ENCODE data around the gene KLHL29.

KLHL29 gene

DNA sequence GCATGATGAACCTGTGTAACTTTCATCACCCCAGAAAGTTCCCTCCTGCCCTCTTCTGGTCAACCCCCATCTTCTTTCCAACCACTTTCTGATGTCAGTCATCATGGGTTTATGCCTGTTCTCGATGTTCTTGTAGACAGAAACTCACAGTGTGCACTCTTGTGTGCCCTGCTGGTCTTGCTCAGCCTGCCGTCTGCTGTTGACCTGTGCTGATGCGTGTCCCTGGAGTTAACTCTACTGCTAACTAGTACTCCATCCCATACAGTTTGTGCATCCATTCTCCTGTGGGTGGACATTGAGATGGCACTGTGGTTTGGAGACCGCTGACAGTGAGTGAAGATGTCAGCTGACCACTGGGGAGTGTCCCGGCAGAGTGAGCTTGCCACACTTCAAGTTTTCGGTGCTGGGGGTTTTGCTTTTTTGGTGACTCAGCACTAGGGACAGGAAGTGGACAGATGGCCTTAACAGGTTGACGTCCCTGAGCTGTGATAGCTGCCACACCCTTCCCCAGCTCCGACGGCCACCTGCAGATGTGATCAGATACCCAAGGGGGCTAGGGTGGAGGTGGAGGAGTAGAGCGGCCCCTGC is 14.8 kb downstream of the KLHL29 start:
- no peak for DNase-seq

GRCh38 chr2:23400703-23401102 is 15.7 kb downstream of the KLHL29 start:
- DNase-seq, result no peak

DNA sequence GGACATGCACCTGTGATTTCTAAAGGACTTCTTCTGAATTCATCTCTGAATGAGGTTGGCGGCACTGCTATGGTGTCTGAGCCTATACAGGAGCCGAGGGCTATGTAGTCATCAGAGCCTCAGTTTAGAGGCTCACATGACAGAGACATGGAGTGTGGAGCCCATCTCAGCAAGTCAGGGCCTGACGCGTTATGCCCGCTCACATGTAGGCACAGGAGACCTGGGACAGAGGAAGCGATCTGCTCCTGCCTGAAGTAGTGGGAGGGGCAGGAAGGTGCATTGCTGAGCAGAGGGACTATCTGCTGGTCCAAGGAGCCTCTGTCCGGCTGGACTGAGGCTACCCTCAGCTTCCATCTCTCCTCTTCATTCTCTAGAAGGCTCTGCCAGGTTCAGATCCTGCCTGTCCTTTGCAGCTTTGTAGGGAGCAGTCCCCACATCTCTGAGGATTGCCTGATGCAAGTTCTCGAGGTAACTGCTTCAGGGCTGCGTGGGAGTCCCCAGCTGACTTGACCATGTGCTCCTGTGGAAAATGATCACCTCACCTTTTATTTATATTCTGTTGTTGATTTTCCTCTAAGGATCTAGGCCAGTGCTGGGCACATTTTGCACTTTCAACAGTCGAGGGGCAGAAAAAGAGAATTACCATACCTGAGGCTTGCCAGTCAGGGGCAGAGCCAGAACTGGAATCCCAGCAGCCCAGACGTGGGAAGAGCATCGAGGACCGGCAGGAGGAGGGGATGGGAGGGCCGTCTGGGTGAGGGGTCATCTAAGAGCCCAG is 16.6 kb downstream of the KLHL29 start:
- DNase-seq, result no peak

DNA sequence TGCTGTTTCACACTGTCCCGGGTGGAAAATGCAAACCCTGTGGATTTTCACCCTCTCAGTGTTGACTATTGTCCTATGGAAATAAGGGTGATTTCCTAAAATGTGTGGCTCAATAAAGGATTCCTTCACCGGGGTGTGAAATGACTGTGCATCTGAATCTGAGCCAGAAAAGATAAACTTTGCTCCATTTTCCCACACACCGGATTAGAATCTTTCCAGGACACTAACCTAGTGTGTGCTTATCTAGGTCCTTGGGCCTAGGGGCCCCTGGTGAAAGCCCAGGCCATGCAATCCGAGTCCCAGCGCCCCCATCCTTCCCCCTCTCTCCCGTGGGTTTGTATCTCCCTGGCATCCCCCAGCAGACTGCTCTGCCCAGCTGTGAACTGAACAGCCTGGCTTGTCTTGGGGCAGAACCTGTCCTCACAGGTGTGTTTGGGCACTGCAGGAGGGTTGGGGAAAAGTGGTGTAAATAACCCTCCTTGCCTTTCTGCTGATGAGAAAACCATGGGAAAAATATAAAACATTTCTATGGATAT is 17.3 kb downstream of the KLHL29 start:
- DNase-seq, result no peak

- DNase-seq, result no peak
Measured at GRCh38 chr2:23404426-23404825, 19.4 kb downstream of the KLHL29 start.

- DNase-seq, result no peak
Measured at GRCh38 chr2:23409248-23409647, 24.3 kb downstream of the KLHL29 start.

- DNase-seq, result no peak
Measured at GRCh38 chr2:23410596-23410995, 25.6 kb downstream of the KLHL29 start.

DNA sequence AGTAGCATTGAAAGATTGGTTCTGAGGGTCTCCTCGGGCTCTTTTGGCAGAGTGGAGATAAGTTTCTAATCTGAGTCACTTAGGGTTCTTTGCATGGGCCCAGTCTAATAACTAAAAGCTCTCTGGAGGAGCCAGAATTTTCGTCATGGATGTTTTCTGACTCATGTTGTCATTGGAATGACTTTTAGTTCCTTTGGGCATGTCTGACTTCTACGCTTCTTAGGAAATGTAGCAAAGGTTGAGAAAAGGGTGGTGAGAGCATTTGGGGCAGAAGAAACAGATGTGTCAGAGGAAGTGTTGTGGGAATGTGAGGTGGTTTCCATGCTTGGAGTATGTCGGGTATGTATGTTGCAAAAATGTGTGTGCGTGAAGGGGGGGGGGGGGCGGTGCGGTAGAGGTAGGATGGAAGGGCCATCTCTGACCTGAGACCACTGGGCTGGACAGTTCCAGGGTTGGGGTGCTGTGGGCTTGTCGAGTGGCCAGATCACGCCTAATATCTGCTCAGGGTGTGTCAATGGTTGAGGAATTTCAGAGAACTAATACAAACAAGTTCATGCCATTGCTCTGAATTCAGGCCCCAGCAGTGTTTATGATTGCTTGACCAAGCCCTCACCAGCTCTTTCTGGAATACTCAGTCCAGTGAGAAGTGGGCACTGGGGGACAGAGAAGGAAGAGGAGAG is 26.9 kb downstream of the KLHL29 start:
- no peak for DNase-seq

DNA sequence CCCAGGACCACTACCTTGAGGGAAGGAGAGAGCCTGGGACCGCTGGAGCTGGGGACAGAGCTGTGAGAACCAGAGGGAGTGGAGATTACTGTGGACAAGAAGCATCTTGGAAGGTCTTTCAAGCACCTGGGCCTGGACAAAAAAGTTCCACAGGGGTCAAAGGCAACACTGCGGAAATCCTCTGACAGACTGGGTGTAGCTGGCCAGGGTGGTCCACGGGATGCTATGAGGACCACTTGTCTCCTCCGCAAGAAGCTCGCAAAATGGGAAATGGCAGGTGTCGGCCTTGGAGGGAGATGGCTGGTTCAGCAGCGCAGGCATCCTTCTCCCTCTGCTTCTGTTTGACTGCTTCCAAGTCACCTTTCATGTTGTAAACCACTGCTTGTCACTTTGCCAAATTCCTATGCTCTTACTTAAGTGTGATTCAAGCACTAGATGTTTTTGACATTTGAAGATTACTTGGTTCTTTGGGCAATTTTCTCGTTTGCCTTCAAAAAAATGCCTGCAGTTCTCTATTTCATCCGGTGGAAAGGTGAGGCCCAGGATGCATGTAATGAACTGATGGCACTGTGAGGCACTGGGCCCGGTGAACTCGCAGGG is 27.7 kb downstream of the KLHL29 start:
- DNase-seq, result no peak

DNA sequence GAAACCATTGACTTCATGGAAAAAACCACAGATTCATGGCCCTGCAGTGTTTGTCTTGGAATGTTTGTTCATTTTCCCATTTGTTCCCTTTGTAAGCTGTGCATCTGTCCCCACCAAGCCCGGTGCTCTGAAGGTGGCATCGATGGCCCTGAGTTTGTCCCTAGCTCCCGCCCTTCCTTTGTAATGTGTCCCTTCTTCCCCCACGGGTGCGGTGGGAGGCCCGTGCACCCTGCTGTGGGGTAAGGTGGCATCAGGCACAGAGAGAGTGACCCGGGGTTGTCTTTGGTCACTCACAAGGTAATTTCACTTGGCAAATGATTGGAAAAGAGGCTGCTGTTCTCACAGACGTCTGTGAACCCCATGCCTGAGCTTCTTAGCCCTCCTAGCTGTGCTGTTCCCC is 28.7 kb downstream of the KLHL29 start:
- DNase-seq, result no peak

GRCh38 chr2:23414106-23414505 is 29.1 kb downstream of the KLHL29 start:
- no peak for DNase-seq

GRCh38 chr2:23414871-23415270 is 29.9 kb downstream of the KLHL29 start:
- no peak for DNase-seq

DNA sequence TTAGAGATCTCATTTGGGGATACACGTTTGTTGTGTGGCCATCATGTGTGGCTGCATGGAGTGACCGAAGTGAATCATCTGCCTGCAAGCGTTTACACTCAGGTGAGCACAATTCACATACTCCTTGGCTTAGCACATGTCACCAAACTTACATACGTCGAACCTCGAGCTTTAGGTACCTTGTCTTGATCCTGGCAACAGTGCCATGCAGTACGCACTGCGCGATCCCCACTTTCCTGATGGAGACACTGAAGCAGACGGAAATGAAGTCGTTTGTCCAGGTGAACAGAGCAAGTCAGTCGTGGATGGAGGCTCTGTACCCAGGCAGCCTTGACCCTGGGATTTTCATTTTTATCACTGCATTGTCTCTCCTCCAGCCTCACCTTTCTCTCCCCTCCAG is 32.3 kb downstream of the KLHL29 start:
- DNase-seq, result no peak

- no peak for DNase-seq
Measured at GRCh38 chr2:23418056-23418455, 33.1 kb downstream of the KLHL29 start.

DNA sequence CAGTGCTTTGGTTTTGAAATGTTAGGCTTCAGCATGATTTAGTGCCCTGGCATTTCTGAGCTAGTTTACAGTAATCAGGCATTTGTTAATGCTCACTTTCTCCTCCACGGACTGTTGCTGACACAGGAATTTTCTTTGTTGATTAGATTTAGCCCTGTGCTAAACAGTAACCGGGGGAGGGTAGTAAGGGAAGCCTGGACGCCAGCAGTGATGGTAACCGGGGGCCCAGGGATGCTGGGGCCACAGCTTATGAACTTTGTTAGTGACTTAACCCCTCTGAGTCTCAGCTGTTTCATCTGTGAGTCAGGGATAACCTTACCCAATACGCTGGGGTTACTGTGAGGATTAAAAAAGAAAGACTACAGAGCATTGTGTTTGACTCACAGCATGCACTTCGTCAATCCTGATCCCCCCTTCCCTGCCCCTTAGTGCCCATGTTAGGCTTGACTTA is 33.5 kb downstream of the KLHL29 start:
- no peak for DNase-seq

DNA sequence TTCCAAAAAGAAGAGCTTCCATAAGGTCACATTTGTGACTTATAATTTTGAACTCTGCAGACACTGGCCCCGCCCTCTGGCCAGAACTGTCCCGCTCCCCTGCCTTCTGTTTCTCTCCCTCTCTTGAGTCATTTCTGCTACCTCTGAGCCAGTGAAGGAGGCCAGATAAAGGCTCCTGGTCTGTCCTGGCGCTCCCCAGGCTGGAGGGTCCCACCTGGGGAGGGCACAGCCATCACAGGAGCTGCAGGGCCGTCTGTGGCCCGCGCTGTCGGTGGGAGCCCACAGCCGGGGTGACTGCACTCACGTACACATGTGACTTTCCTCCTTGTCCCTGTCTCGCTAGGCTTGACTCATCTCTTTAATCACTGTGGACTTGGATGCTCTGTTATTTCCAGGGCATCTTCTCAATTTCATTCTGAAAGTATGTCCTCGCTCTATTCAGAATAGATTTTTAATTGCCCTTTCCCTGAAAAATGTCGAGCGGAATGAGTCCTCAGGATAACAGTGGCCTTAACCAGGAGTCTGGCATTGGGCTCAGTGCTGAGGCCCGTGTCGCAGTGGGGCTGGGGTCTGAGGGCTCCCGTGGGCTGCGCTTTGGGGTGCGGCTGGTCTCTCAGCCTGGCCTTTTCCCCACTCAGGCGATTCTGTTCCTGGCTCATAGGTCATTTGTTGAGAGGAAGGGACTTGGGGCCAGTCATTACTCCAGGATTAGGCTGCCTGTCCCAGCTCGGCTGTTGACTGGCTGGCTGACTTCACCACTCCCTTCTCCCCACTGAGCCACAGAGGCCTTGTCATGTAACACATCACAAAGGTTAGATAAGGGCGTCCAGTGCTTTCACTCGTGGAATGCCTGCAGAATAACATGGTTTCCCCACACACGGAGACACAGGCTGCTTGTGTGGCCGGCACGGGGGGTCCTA is 34.5 kb downstream of the KLHL29 start:
- no peak for DNase-seq

- DNase-seq, result no peak
Measured at GRCh38 chr2:23420091-23420839, 35.3 kb downstream of the KLHL29 start.

DNA sequence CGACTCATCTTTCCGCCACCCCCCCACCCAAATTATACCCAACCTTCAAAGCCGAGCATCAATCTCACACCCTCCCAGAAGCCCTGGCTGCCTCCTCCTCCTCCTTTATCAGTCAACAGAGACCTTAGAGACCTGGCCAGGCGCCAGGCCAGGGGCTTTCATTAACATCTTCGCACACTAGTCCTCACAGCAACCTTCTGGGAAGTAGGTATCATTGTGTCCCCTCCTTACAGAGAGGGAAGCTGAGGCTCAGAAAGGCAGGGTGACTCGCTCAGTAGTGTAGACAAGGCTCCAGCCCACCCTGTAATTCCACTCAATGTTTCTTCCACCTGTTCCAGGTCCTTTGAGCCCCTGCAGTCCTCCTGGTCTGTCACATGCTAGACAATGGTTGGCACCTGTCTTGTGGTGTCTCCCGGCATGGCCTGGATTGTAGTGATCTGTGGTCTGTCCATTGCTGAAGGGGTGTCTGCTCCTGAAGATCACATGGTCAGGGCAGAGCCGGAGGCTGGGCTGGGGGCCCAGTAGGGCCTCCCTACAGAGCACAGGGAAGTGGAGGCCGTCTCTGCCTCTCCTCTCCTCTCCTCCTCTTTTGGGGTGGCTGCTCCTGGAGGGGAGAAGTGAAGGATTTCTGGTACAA is 36.0 kb downstream of the KLHL29 start:
- no peak for DNase-seq

- DNase-seq, result no peak
Measured at GRCh38 chr2:23422089-23423061, 37.4 kb downstream of the KLHL29 start.
